ENCODE measurements around the gene MS4A4A. TPM values are rescaled to one million over a fixed set of nuclear protein-coding genes. Genes with fewer than 3 reads are reported as not detected.

MS4A4A gene
- total and polyA plus RNA-seq, 2 of the 8 experiments (the other 6 are each of a cell fraction or from before 2014, with no cell fraction given) = not detected

GRCh38 chr11:60257956-60258722, 22.3 kb upstream of the MS4A4A start:
- FAIRE-seq (no peak), DNase-seq (ENCODE audit: low read depth in 1 of 2, low spot score in 2 of 2) (no peak)
- H3K4ac ChIP-seq (replicated peaks; ENCODE audit: insufficient read length, low read depth, low read length) = no peak overlapping the region
- no peaks in the 10 kb centered on the region for H3K36me3 ChIP-seq (ENCODE audit: control insufficient read depth in 2 of 4, insufficient read depth in 4 of 4, low read length in 3 of 4)
- H4K8ac ChIP-seq (ENCODE audit: extremely low read depth, insufficient read depth, low read length) = no peak overlapping the region
- no peaks in the 10 kb centered on the region for H3K79me1 ChIP-seq (ENCODE audit: low read depth, low read length)
- no peak overlapping the region for H3K9ac ChIP-seq (replicated peaks in 1 of 4; ENCODE audit: extremely low read depth in 1 of 4, low read depth in 3 of 4, low read length in 3 of 4)
- H4K91ac ChIP-seq (replicated peaks; ENCODE audit: insufficient read length, low read length) = no peak overlapping the region
- no peaks in the 10 kb centered on the region for H3K23me2 ChIP-seq (ENCODE audit: low read depth, low read length)
- no peaks in the 10 kb centered on the region for H3K9me3 ChIP-seq (ENCODE audit: insufficient read depth in 2 of 2, low read depth in 1 of 2, low read length in 1 of 2)
- H2BK20ac ChIP-seq (ENCODE audit: low read length) = no peak overlapping the region
- H3K23ac ChIP-seq (ENCODE audit: insufficient read length) = no peak overlapping the region
- H3K56ac ChIP-seq (replicated peaks; ENCODE audit: insufficient read length, low read depth, low read length) = no peak overlapping the region
- H3K14ac ChIP-seq (ENCODE audit: insufficient read length) = no peak overlapping the region
- H3K4me3 ChIP-seq (ENCODE audit: extremely low read depth in 1 of 4, insufficient read depth in 2 of 4, low read depth in 3 of 4, low read length in 4 of 4) = no peak overlapping the region
- no peak overlapping the region for H2AFZ ChIP-seq (ENCODE audit: low read length)
- POLR2A ChIA-PET (ENCODE audit: partially characterized antibody) = no interaction called here
- no peaks in the 10 kb centered on the region for H3K27me3 ChIP-seq (replicated peaks in 1 of 4; ENCODE audit: control insufficient read depth in 3 of 4, extremely low read depth in 1 of 4, insufficient read depth in 3 of 4, low read length in 3 of 4)
- no peak overlapping the region for H4K5ac ChIP-seq (ENCODE audit: insufficient read length, low read depth, low read length)
- no peak overlapping the region for H2BK120ac ChIP-seq (replicated peaks; ENCODE audit: low read depth, low read length)
- H3K4me1 ChIP-seq (replicated peaks in 1 of 4; ENCODE audit: control insufficient read depth in 3 of 4, insufficient read depth in 4 of 4, low read length in 3 of 4) = peaks cover 0 to 3% (median 0%) of the 10 kb centered on the region in 4 experiments; a peak in 1 of 7 replicates
- no peak overlapping the region for H2BK12ac ChIP-seq (ENCODE audit: low read depth, low read length)
- H3K79me2 ChIP-seq (ENCODE audit: control insufficient read depth in 1 of 2, insufficient read depth in 2 of 2, low read length in 2 of 2) = no peaks in the 10 kb centered on the region; a peak in 1 of 4 replicates
- H3K4me2 ChIP-seq (ENCODE audit: insufficient read depth in 1 of 2, low read depth in 2 of 2, low read length in 2 of 2) = no peak overlapping the region
- no peak overlapping the region for H2AK5ac ChIP-seq (ENCODE audit: low read depth, low read length)
- no peak overlapping the region for H3K18ac ChIP-seq (ENCODE audit: extremely low read depth, low read length)
- H2BK15ac ChIP-seq (ENCODE audit: low read length) = no peak overlapping the region
- no peak overlapping the region for H2BK5ac ChIP-seq (ENCODE audit: low read depth, low read length)
- WGBS, 2 experiments (ENCODE audit: extremely low coverage in 1 of 2, insufficient coverage in 1 of 2, insufficient read length in 1 of 2, insufficient replicate concordance in 2 of 2, low coverage in 1 of 2, low lambda C conversion rate in 2 of 2, missing lambda C conversion rate in 1 of 2) = 88% methylated on average over 4 of the region's 4 CpGs; no CpG with 5 or more reads in 1 of the 2 experiments
- H4K20me1 ChIP-seq (replicated peaks in 1 of 2; ENCODE audit: control insufficient read depth in 1 of 2, insufficient read depth in 2 of 2, low read length in 2 of 2) = no peaks in the 10 kb centered on the region
- H3K27ac ChIP-seq (ENCODE audit: low read depth, low read length) = no peak overlapping the region
- CTCF ChIA-PET (ENCODE audit: partially characterized antibody) = no interaction called here
- TF ChIP-seq SIRT6 (IDR thresholded peaks at IDR 0.05; ENCODE audit: low read length) = no peak
- no peak for TF ChIP-seq TAF1 (IDR thresholded peaks at IDR 0.05; ENCODE audit: low read depth, low read length)
- TF ChIP-seq HDAC6 (IDR thresholded peaks at IDR 0.05; ENCODE audit: low read depth, low read length) = no peak
- TF ChIP-seq KDM1A (IDR thresholded peaks at IDR 0.05; ENCODE audit: borderline replicate concordance, low read length) = no peak
- TF ChIP-seq RBBP5 (IDR thresholded peaks at IDR 0.05; ENCODE audit: borderline replicate concordance, low read depth, low read length) = no peak
- no peak for TF ChIP-seq GABPA (IDR thresholded peaks at IDR 0.05; ENCODE audit: borderline replicate concordance, insufficient read depth, low read length)
- TF ChIP-seq JUND (IDR thresholded peaks at IDR 0.05; ENCODE audit: low read length) = no peak
- no peak for TF ChIP-seq RXRA (IDR thresholded peaks at IDR 0.05; ENCODE audit: insufficient read depth, low read depth, low read length)
- TF ChIP-seq HDAC2 (IDR thresholded peaks at IDR 0.05; ENCODE audit: borderline replicate concordance in 1 of 2, low read depth in 2 of 2, low read length in 2 of 2) = no peak
- no peak for TF ChIP-seq TBP (IDR thresholded peaks at IDR 0.05; ENCODE audit: low read depth, low read length)
- no peak for TF ChIP-seq USF2 (IDR thresholded peaks at IDR 0.05; ENCODE audit: low read length)
- no peak for TF ChIP-seq NRF1 (IDR thresholded peaks at IDR 0.05; ENCODE audit: low read depth, low read length)
